Activated CD4-positive, alpha-beta memory T cell treated with anti-CD3 and anti-CD28 coated beads for 36 hours (primary cell): ENCODE results near the gene LIPI. TPM values are rescaled to one million over a fixed set of nuclear protein-coding genes. Genes with fewer than 3 reads are reported as not detected.

Experiments used
- CTCF ChIA-PET: fragments of 350-600 bp; sonication (Branson Sonifier 250); formaldehyde crosslinking; loops from one replicate; lab custom pipeline; 2021; ENCODE audit warnings: antibody characterized with exemption, inconsistent platforms; lab: Charles Lee
- POLR2A ChIA-PET: fragments of 350-600 bp; sonication (Branson Sonifier 250); formaldehyde crosslinking; loops from one replicate; lab custom pipeline; 2021; ENCODE audit warnings: antibody characterized with exemption; lab: Charles Lee
- DNase-seq: peaks from one replicate; pipeline ENCODE4 v3.0.0-alpha.2; 2020
- H3K27ac Mint-ChIP-seq: one replicate; pipeline ENCODE4 v1.8.0; 2021; ENCODE audit warnings: mixed read lengths
- H3K27me3 Mint-ChIP-seq: one replicate; pipeline ENCODE4 v1.8.0; 2021; ENCODE audit warnings: mixed read lengths
- H3K36me3 Mint-ChIP-seq: one replicate; pipeline ENCODE4 v1.8.0; 2021; ENCODE audit warnings: mixed read lengths
- H3K4me1 Mint-ChIP-seq: one replicate; pipeline ENCODE4 v1.8.0; 2021; ENCODE audit warnings: low read depth, mixed read lengths
- H3K4me3 Mint-ChIP-seq: one replicate; pipeline ENCODE4 v1.8.0; 2021; ENCODE audit warnings: mild to moderate bottlenecking, mixed read lengths
- H3K9me3 Mint-ChIP-seq: one replicate; pipeline ENCODE4 v1.8.0; 2021; ENCODE audit warnings: mixed read lengths
- intact Hi-C: fragments of 100-400 bp; cut with micrococcal nuclease; formaldehyde crosslinking; loops from one replicate; pipeline ENCODE4 v1.15.1; 2023
- total RNA-seq, 2 experiments: library from RNA; stranded (reverse); gene quantifications; one replicate each; pipeline ENCODE4 v1.2.3, GENCODE V29; 2021

The LIPI gene
- total RNA-seq, 2 experiments from 2014 or later: not detected

- Mint-ChIP-seq H3K27me3 (no peaks in the 10 kb centered on the region), H3K36me3 (peaks cover 2% of the 10 kb centered on the region), H3K27ac (no peak overlapping the region), H3K9me3 (peaks cover 10% of the 10 kb centered on the region), H3K4me3 (no peak overlapping the region), H3K4me1 (peaks cover 10% of the 10 kb centered on the region)
- ChIA-PET CTCF (no interaction called here), POLR2A (no interaction called here)
- DNase-seq: no peak
- intact Hi-C loops: no loop called here
Observed at GRCh38 chr21:14084068-14084501, 126.7 kb downstream of the LIPI start.

- ChIA-PET CTCF (no interaction called here), POLR2A (no interaction called here)
- Mint-ChIP-seq H3K9me3 (peaks cover 25% of the 10 kb centered on the region), H3K27me3 (no peaks in the 10 kb centered on the region), H3K4me1 (no peaks in the 10 kb centered on the region), H3K27ac (no peak overlapping the region), H3K4me3 (no peak overlapping the region), H3K36me3 (peaks cover 2% of the 10 kb centered on the region)
- intact Hi-C loops: no loop called here
- DNase-seq: no peak
Observed at GRCh38 chr21:14080764-14081096, 130.0 kb downstream of the LIPI start.

- Mint-ChIP-seq H3K4me1 (no peaks in the 10 kb centered on the region), H3K4me3 (no peak overlapping the region), H3K36me3 (peaks cover 2% of the 10 kb centered on the region), H3K9me3 (peaks cover 25% of the 10 kb centered on the region), H3K27me3 (no peaks in the 10 kb centered on the region), H3K27ac (no peak overlapping the region)
- intact Hi-C loops: no loop called here
- no peak for DNase-seq
- POLR2A ChIA-PET: no interaction called here
- CTCF ChIA-PET: no interaction called here
Observed at GRCh38 chr21:14080040-14080763, 130.6 kb downstream of the LIPI start.

GRCh38 chr21:14078746-14079375, 131.9 kb downstream of the LIPI start:
- no peak for DNase-seq
- no peak overlapping the region for H3K27ac Mint-ChIP-seq
- peaks cover 27% of the 10 kb centered on the region for H3K9me3 Mint-ChIP-seq
- no peak overlapping the region for H3K4me3 Mint-ChIP-seq
- ChIA-PET CTCF (no interaction called here), POLR2A (no interaction called here)
- no peaks in the 10 kb centered on the region for H3K27me3 Mint-ChIP-seq
- H3K4me1 Mint-ChIP-seq: no peaks in the 10 kb centered on the region
- intact Hi-C loops: no loop called here
- peaks cover 2% of the 10 kb centered on the region for H3K36me3 Mint-ChIP-seq

- Mint-ChIP-seq H3K4me1 (no peaks in the 10 kb centered on the region), H3K27me3 (no peaks in the 10 kb centered on the region), H3K36me3 (no peaks in the 10 kb centered on the region), H3K4me3 (no peak overlapping the region), H3K9me3 (peaks cover 19% of the 10 kb centered on the region), H3K27ac (no peak overlapping the region)
- intact Hi-C loops: no loop called here
- CTCF ChIA-PET: no interaction called here
- peak; percentile 35 for DNase-seq
- POLR2A ChIA-PET: no interaction called here
Observed at GRCh38 chr21:14076143-14076806, 134.5 kb downstream of the LIPI start.

- no peaks in the 10 kb centered on the region for H3K27me3 Mint-ChIP-seq
- no peak overlapping the region for H3K27ac Mint-ChIP-seq
- no peaks in the 10 kb centered on the region for H3K4me1 Mint-ChIP-seq
- H3K9me3 Mint-ChIP-seq: peaks cover 19% of the 10 kb centered on the region
- no peaks in the 10 kb centered on the region for H3K36me3 Mint-ChIP-seq
- ChIA-PET CTCF (no interaction called here), POLR2A (no interaction called here)
- DNase-seq: no peak
- intact Hi-C loops: no loop called here
- no peak overlapping the region for H3K4me3 Mint-ChIP-seq
Observed at GRCh38 chr21:14075346-14076142, 135.2 kb downstream of the LIPI start.

- POLR2A ChIA-PET: no interaction called here
- intact Hi-C loops: no loop called here
- Mint-ChIP-seq H3K4me1 (no peaks in the 10 kb centered on the region), H3K27ac (no peak overlapping the region), H3K4me3 (no peak overlapping the region), H3K36me3 (no peaks in the 10 kb centered on the region), H3K9me3 (peaks cover 19% of the 10 kb centered on the region), H3K27me3 (no peaks in the 10 kb centered on the region)
- CTCF ChIA-PET: no interaction called here
- DNase-seq: no peak
Observed at GRCh38 chr21:14074177-14074576, 136.6 kb downstream of the LIPI start.

- Mint-ChIP-seq H3K27ac (no peak overlapping the region), H3K4me1 (no peaks in the 10 kb centered on the region), H3K9me3 (peaks cover 17% of the 10 kb centered on the region), H3K36me3 (no peaks in the 10 kb centered on the region), H3K4me3 (no peak overlapping the region), H3K27me3 (no peaks in the 10 kb centered on the region)
- intact Hi-C loops: no loop called here
- POLR2A ChIA-PET: no interaction called here
- no peak for DNase-seq
- CTCF ChIA-PET: no interaction called here
Observed at GRCh38 chr21:14073615-14074014, 137.1 kb downstream of the LIPI start.

- intact Hi-C loops: no loop called here
- no peaks in the 10 kb centered on the region for H3K27me3 Mint-ChIP-seq
- no peaks in the 10 kb centered on the region for H3K36me3 Mint-ChIP-seq
- POLR2A ChIA-PET: no interaction called here
- no peak overlapping the region for H3K4me3 Mint-ChIP-seq
- no peak for DNase-seq
- H3K9me3 Mint-ChIP-seq: peaks cover 11% of the 10 kb centered on the region
- H3K27ac Mint-ChIP-seq: no peak overlapping the region
- CTCF ChIA-PET: no interaction called here
- H3K4me1 Mint-ChIP-seq: no peaks in the 10 kb centered on the region
Observed at GRCh38 chr21:14072761-14073535, 137.8 kb downstream of the LIPI start.

- ChIA-PET POLR2A (no interaction called here), CTCF (no interaction called here)
- Mint-ChIP-seq H3K4me3 (no peak overlapping the region), H3K27ac (no peak overlapping the region), H3K36me3 (no peaks in the 10 kb centered on the region), H3K4me1 (no peaks in the 10 kb centered on the region), H3K27me3 (no peaks in the 10 kb centered on the region), H3K9me3 (peaks cover 7% of the 10 kb centered on the region)
- DNase-seq: no peak
- intact Hi-C loops: no loop called here
Observed at GRCh38 chr21:14071902-14072734, 138.6 kb downstream of the LIPI start.

GRCh38 chr21:14070968-14071367, 139.8 kb downstream of the LIPI start:
- peaks cover 4% of the 10 kb centered on the region for H3K9me3 Mint-ChIP-seq
- H3K36me3 Mint-ChIP-seq: no peaks in the 10 kb centered on the region
- POLR2A ChIA-PET: no interaction called here
- H3K27me3 Mint-ChIP-seq: no peaks in the 10 kb centered on the region
- no peak overlapping the region for H3K27ac Mint-ChIP-seq
- CTCF ChIA-PET: no interaction called here
- DNase-seq: no peak
- no peaks in the 10 kb centered on the region for H3K4me1 Mint-ChIP-seq
- intact Hi-C loops: no loop called here
- no peak overlapping the region for H3K4me3 Mint-ChIP-seq
